Measurements from ENCODE around the gene HOXA2. TPM values are rescaled to one million over a fixed set of nuclear protein-coding genes. Genes with fewer than 3 reads are reported as not detected.

Gene HOXA2
- total and polyA plus RNA-seq, 8 donors = 0.89 to 3.7 (median 1.2) TPM; not detected in 1

GRCh38 chr7:27140126-27140857 is 37.8 kb upstream of the HOXA2 start:
- no peak for DNase-seq
- Histone ChIP-seq H3K36me3 (peaks cover 0 to 5% (median 0%) of the 10 kb centered on the region in 4 donors), H3K4me3 (peak overlapping the region; percentile 8 to 67 (median 56)), H3K27ac (peak overlapping the region; percentile 18 to 99 (median 94)), H3K4me1 (peaks cover 0 to 53% (median 22%) of the 10 kb centered on the region in 4 donors), H3K27me3 (peaks cover 0 to 92% (median 67%) of the 10 kb centered on the region in 3 donors), H3K9me3 (peaks cover 0 to 16% (median 0%) of the 10 kb centered on the region in 4 donors)
- intact Hi-C loops (cut with DNase I; ENCODE audit: low total_unique reads) = no loop called here
- TF ChIP-seq CTCF (IDR thresholded peaks at IDR 0.05) (no peak), POLR2AphosphoS5 (IDR thresholded peaks at IDR 0.05) (no peak), POLR2A (IDR thresholded peaks at IDR 0.05) (no peak), EP300 (IDR thresholded peaks at IDR 0.05) (no peak)
- WGBS, 5 donors = 63 to 78% (median 67%) methylated on average over 15 of the region's 15 CpGs

DNA sequence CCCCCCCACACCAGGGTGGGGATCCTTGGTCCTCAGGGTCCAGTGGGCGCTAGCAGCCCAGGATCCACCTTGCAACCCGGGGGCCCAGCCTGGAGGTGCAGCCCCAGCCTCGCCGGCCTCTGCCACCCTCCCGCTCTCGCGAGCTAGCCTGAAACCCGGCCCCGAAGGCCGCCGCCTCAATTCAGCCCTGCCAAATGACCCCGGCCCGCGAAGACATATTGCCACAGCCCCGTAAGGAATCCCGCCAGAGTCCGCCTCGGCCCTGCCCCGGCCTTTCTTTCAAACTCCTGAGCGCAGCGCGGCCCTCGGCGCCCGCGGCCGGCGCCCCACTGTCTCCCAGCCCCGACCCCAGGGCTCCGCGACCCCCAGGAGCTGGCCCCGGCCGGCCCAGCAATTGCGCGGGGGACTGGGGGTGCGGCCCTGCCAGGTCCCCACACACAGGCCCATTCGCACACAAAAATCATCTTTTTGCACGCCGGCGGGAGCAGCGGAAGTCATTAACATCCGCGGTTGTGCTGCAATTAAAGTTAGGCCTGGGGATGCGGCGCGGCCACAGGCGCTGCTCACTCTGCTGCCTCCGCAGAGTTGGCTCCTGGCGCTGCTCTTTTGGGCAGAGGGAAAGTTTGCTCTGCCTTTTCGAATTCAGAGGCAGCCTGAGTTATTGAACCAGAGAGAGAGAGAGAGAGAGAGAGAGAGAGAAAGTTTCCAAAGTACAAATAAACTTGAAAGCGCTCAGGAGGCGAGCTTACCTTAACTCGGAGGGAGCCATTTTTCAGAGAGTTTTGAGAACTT is 37.0 kb upstream of the HOXA2 start:
- Histone ChIP-seq H3K36me3 (peaks cover 0 to 5% (median 0%) of the 10 kb centered on the region in 4 donors), H3K4me3 (peak overlapping the region; percentile 38 to 67 (median 56)), H3K27ac (peak overlapping the region; percentile 57 to 99 (median 94)), H3K4me1 (peaks cover 0 to 53% (median 25%) of the 10 kb centered on the region in 4 donors), H3K27me3 (peaks cover 0 to 92% (median 61%) of the 10 kb centered on the region in 3 donors), H3K9me3 (peaks cover 0 to 10% (median 0%) of the 10 kb centered on the region in 4 donors)
- DNase-seq = no peak
- TF ChIP-seq CTCF (IDR thresholded peaks at IDR 0.05) (no peak), POLR2AphosphoS5 (IDR thresholded peaks at IDR 0.05) (no peak), POLR2A (IDR thresholded peaks at IDR 0.05) (no peak)
- 29 to 53% (median 43%) methylated on average over 38 to 53 of the region's 53 CpGs for WGBS, 5 donors
- intact Hi-C loops (cut with DNase I; ENCODE audit: low total_unique reads) = no loop called here

DNA sequence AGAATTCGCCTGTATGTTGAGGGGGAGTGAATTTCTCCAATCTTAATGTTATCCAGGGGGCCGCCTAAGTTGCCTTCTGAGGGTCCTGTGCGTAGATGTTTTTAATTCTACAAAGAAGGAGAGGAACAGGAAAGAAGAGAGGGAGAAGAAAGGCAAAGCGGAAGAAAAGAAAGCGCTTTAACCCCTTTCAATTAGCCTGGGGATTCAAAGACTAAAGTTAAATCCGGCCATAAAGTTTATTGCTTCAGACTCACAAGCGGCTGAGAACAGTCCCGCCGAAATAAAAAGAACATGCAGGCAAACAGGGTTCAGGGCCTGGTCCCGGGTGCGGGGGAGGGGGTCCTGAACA is 36.5 kb upstream of the HOXA2 start:
- WGBS, 5 donors = 50 to 81% (median 71%) methylated on average over 11 of the region's 11 CpGs
- H3K27me3 ChIP-seq = peaks cover 0 to 92% (median 55%) of the 10 kb centered on the region in 3 donors
- H3K9me3 ChIP-seq = peaks cover 0 to 4% (median 0%) of the 10 kb centered on the region in 4 donors
- H3K4me3 ChIP-seq = peak overlapping the region; percentile 38 to 67 (median 56)
- peak overlapping the region; percentile 57 to 99 (median 94) for H3K27ac ChIP-seq
- DNase-seq = no peak
- peaks cover 0 to 52% (median 28%) of the 10 kb centered on the region in 4 donors for H3K4me1 ChIP-seq
- intact Hi-C loops (cut with DNase I; ENCODE audit: low total_unique reads) = no loop called here
- peaks cover 0 to 5% (median 0%) of the 10 kb centered on the region in 4 donors for H3K36me3 ChIP-seq
- no peak for TF ChIP-seq POLR2AphosphoS5 (IDR thresholded peaks at IDR 0.05)
- no peak for TF ChIP-seq EP300 (IDR thresholded peaks at IDR 0.05)
- TF ChIP-seq POLR2A (IDR thresholded peaks at IDR 0.05) = no peak
- TF ChIP-seq CTCF (IDR thresholded peaks at IDR 0.05) = no peak

DNA sequence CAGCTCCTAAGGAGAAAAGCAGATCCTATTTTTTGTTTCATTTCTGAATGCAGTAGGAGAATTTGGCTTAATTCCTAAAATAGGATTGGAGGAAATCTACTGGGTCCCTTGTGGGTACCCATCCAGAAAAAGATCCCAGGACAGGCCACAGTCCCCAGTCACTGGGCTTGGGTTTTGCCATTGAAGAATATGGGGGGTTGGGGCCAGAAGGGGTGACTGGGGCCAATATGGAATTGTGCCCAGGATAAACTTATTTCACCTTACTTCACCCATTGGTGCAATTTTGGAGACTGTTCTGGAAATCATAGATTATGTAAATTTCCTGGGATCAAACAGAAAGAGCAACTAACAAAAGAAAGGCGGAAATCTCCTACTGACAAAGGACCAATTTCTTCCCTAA is 36.0 kb upstream of the HOXA2 start:
- H3K4me3 ChIP-seq = peak overlapping the region in 3 of 4 donors; percentile 46 to 67 (median 65)
- intact Hi-C loops (cut with DNase I; ENCODE audit: low total_unique reads) = no loop called here
- peak overlapping the region in 4 of 5 donors; percentile 93 to 99 (median 95) for H3K27ac ChIP-seq
- H3K27me3 ChIP-seq = peaks cover 0 to 92% (median 54%) of the 10 kb centered on the region in 3 donors
- peaks cover 0 to 54% (median 28%) of the 10 kb centered on the region in 4 donors for H3K4me1 ChIP-seq
- H3K9me3 ChIP-seq = no peaks in the 10 kb centered on the region
- WGBS, 5 donors = 59 to 84% (median 69%) methylated on average over 1 of the region's 1 CpG
- TF ChIP-seq POLR2AphosphoS5 (IDR thresholded peaks at IDR 0.05) = no peak
- TF ChIP-seq POLR2A (IDR thresholded peaks at IDR 0.05) = no peak
- no peak for DNase-seq
- H3K36me3 ChIP-seq = peaks cover 0 to 5% (median 0%) of the 10 kb centered on the region in 4 donors

All from stomach (tissue), 9 donors.